NCI-H748 treated with DMSO at 0.1 percent for 48 hours (cell line): ENCODE measurements around the gene EIF2AK3.

Experiments used
- DNase-seq: peaks from one replicate; lab custom pipeline; 2025; lab: John Stamatoyannopoulos, UW

EIF2AK3 gene

DNA sequence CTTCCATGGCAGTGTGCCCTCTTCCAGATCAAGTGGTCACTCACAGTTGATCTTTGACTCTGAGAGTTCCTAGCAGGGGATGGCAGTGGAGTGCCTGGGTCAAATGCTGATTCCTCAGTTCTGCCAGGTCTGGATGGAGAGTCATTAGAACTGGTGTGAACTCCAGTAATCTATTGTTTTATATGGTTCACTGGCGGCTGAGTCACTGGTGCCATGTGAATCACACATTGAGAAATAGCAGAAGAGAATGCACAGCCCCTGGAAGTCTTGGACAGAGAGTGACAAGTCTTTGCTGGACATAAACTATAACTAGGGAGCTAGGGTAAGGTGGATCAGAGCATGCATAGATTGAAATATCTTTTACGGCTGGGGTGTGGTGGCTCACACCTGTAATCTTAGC, 86.9 kb downstream of the EIF2AK3 start:
- DNase-seq: no peak

DNA sequence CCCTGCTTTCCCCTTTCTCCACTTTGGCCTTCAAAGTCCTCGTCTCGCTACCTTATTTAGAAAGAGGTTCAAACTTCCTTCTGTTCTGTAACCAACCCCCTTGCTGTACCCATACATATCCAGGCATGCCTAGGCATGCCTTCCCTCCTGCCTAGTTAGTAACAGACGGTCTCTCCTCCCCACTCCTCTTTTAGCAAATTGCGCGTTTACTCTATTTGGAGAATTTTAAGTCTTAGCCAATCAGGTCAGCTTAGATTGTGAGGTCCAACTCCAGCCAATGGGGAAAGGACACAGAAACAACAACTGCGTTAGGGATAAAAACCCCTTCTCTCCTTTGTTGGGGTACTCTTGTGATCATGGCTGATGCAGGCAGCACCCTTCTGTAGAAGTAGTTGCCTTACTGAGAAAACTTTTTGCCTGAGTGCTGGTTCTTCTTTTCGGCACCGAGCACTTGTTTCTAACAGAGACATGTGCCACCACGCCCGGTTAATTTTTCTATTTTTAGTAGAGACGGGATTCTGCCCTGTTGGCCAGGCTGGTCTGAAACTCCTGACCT, 88.8 kb downstream of the EIF2AK3 start:
- DNase-seq: no peak

DNA sequence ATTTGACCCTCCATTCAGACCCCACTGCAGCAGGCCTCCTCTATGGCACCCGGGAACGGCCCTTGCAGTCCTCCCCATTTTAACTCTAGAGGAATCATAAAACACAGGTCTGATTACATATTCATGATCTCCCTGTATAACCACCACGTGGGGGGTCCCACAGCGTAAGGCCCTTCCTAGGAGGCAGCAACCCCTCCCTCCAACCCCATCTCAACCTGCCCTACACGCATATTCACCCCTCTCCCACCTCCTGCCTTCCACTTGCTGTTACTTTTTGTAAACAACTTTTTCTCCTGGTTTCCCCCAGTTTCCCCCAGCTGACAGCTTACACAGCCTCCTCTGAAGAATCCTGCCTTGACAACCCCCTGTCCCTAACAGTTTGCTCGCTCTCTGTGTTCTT, 89.6 kb downstream of the EIF2AK3 start:
- DNase-seq: no peak

GRCh38 chr2:88530081-88530480, 97.2 kb downstream of the EIF2AK3 start:
- DNase-seq: no peak

- no peak for DNase-seq
Measured at GRCh38 chr2:88521445-88522073, 105.7 kb downstream of the EIF2AK3 start.

- DNase-seq: no peak
Measured at GRCh38 chr2:88517759-88518201, 109.5 kb downstream of the EIF2AK3 start.
